Transverse colon (tissue), 4 donors: ENCODE data around the gene TBC1D17.
"Not testable (repeated sequence)": the region's sequence is repeated elsewhere in the genome, so short reads cannot be mapped to it uniquely, and the experiment has no call there.

Source experiments
- CTCF ChIP-seq, 5 experiments: fragments of 200-600 bp in 3 of 5; fragments of 450-650 bp in 2 of 5; sonication (generic) in 3 of 5; IDR thresholded peaks; 1 replicate in 2 of 5; 2 replicates in 3 of 5; pipeline ENCODE4 v1.5.1; 2016 to 2017; ENCODE audit warnings: antibody characterized with exemption in 5 of 5, inconsistent platforms in 3 of 5, mild to moderate bottlenecking in 2 of 5, moderate library complexity in 1 of 5
- POLR2AphosphoS5 ChIP-seq, 3 donors: sonication (generic); formaldehyde crosslinking; IDR thresholded peaks; one replicate each; pipeline ENCODE4 v1.6.1; 2016; ENCODE audit warnings: antibody characterized with exemption in 3 of 3

- TF ChIP-seq CTCF, POLR2AphosphoS5 (IDR thresholded peaks at IDR 0.05): not testable (repeated sequence)
Observed at GRCh38 chr19:49924881-49925210, 47.3 kb downstream of the TBC1D17 start.
